Heart left ventricle (tissue), 13 donors: ENCODE measurements around the gene SH3RF3.

Experiments
- CTCF ChIP-seq, 12 donors: fragments of 200-600 bp; sonication (generic) in 4 of 12; IDR thresholded peaks; one replicate each; pipeline versions ENCODE4 v1.5.0 to v1.8.0; 2018 to 2022; ENCODE audit warnings: antibody characterized with exemption in 12 of 12, mild to moderate bottlenecking in 5 of 12
- POLR2A ChIP-seq, 2 donors: fragments of 450-650 bp; IDR thresholded peaks; one replicate each; pipeline ENCODE4 v1.6.1; 2017; ENCODE audit warnings: antibody characterized with exemption in 2 of 2, mild to moderate bottlenecking in 2 of 2, moderate library complexity in 2 of 2
- donor health status: ischemic (EF 13 %, LVEDD 7.1; RV severe dilation, severe dysfunction).
- donor health status: DM: no; HTN: yes; CAD: no.
- donor health status: DM: no; HTN: no; CAD: no.
- donor health status: ischemic (EF 25% LVEDD 6.9; RV normal size, moderate dysfunction).
- donor health status: ischemic (EF 25% LVEDD 5.7; RV mildly dilated, moderate dysfunction).
- donor health status: ischemic (EF 35%, LVEDD 5.7; RV mildly dilated, moderate dysfunction).
- donor health status: nonischemic (EF 11% LVEDD 7.7; RV severe dilation, severe dysfunction).
- donor health status: DM: yes; HTN: yes; CAD: no.
- donor health status: PGD.
- donor health status: ischemic (EF 29% LVEDD 5.4; RV normal size, mild dysfunction).
- donor health status: nonischemic (EF 23%, LVEDD 6.1; RV moderate dilation, normal function).

GRCh38 chr2:109326306-109326705, 197.3 kb downstream of the SH3RF3 start:
- TF ChIP-seq POLR2A (IDR thresholded peaks at IDR 0.05) (no peak), CTCF (IDR thresholded peaks at IDR 0.05) (no peak)
